ENCODE data around the gene GOLGA6A.

The GOLGA6A gene

GRCh38 chr15:74038707-74039655, 43.4 kb downstream of the GOLGA6A start:
- H3K36me3 ChIP-seq (ENCODE audit: insufficient read depth, low read depth, low read length) = peaks cover under 1% of the 10 kb centered on the region; the same call in 1 of the 2 replicates
- no peak overlapping the region for H3K9ac ChIP-seq (ENCODE audit: low read depth, low read length)
- H3K4me1 ChIP-seq (ENCODE audit: insufficient read depth, low read length) = peaks cover 14% of the 10 kb centered on the region
- H3K27ac ChIP-seq (ENCODE audit: low read length) = no peak overlapping the region
- H3K27me3 ChIP-seq (ENCODE audit: insufficient read depth, low read length) = no peaks in the 10 kb centered on the region
- no peak overlapping the region for H3K4me3 ChIP-seq (ENCODE audit: low read length)
- H3K9me3 ChIP-seq (ENCODE audit: insufficient read depth, low read depth, low read length) = no peaks in the 10 kb centered on the region

GRCh38 chr15:74037171-74038117, 44.9 kb downstream of the GOLGA6A start:
- H3K9me3 ChIP-seq (ENCODE audit: insufficient read depth, low read depth, low read length) = no peaks in the 10 kb centered on the region
- H3K36me3 ChIP-seq (ENCODE audit: insufficient read depth, low read depth, low read length) = peaks cover 11% of the 10 kb centered on the region
- no peaks in the 10 kb centered on the region for H3K27me3 ChIP-seq (ENCODE audit: insufficient read depth, low read length)
- no peak overlapping the region for H3K4me3 ChIP-seq (ENCODE audit: low read length)
- no peak overlapping the region for H3K9ac ChIP-seq (ENCODE audit: low read depth, low read length)
- peaks cover 14% of the 10 kb centered on the region for H3K4me1 ChIP-seq (ENCODE audit: insufficient read depth, low read length)
- no peak overlapping the region for H3K27ac ChIP-seq (ENCODE audit: low read length)

GRCh38 chr15:74036271-74037170, 45.8 kb downstream of the GOLGA6A start:
- H3K9me3 ChIP-seq (ENCODE audit: insufficient read depth, low read depth, low read length) = no peaks in the 10 kb centered on the region
- no peaks in the 10 kb centered on the region for H3K27me3 ChIP-seq (ENCODE audit: insufficient read depth, low read length)
- peaks cover 14% of the 10 kb centered on the region for H3K4me1 ChIP-seq (ENCODE audit: insufficient read depth, low read length)
- H3K9ac ChIP-seq (ENCODE audit: low read depth, low read length) = no peak overlapping the region
- H3K4me3 ChIP-seq (ENCODE audit: low read length) = no peak overlapping the region
- peaks cover 11% of the 10 kb centered on the region for H3K36me3 ChIP-seq (ENCODE audit: insufficient read depth, low read depth, low read length)
- no peak overlapping the region for H3K27ac ChIP-seq (ENCODE audit: low read length)

- Histone ChIP-seq H3K36me3 (ENCODE audit: insufficient read depth, low read depth, low read length) (peaks cover 11% of the 10 kb centered on the region), H3K4me1 (ENCODE audit: insufficient read depth, low read length) (peaks cover 8% of the 10 kb centered on the region), H3K27ac (ENCODE audit: low read length) (no peak overlapping the region), H3K4me3 (ENCODE audit: low read length) (no peak overlapping the region), H3K9ac (ENCODE audit: low read depth, low read length) (no peak overlapping the region), H3K9me3 (ENCODE audit: insufficient read depth, low read depth, low read length) (no peaks in the 10 kb centered on the region), H3K27me3 (ENCODE audit: insufficient read depth, low read length) (no peaks in the 10 kb centered on the region)
Measured at GRCh38 chr15:74035121-74036017, 47.0 kb downstream of the GOLGA6A start.

GRCh38 chr15:74034206-74034755, 48.1 kb downstream of the GOLGA6A start:
- Histone ChIP-seq H3K4me1 (ENCODE audit: insufficient read depth, low read length) (peaks cover 5% of the 10 kb centered on the region; the same call in 1 of the 2 replicates), H3K36me3 (ENCODE audit: insufficient read depth, low read depth, low read length) (peaks cover 11% of the 10 kb centered on the region)

GRCh38 chr15:74032606-74033561, 49.5 kb downstream of the GOLGA6A start:
- H3K9ac ChIP-seq (ENCODE audit: low read depth, low read length) = no peak overlapping the region
- no peak overlapping the region for H3K4me3 ChIP-seq (ENCODE audit: low read length)
- no peaks in the 10 kb centered on the region for H3K9me3 ChIP-seq (ENCODE audit: insufficient read depth, low read depth, low read length)
- H3K27ac ChIP-seq (ENCODE audit: low read length) = no peak overlapping the region
- no peaks in the 10 kb centered on the region for H3K27me3 ChIP-seq (ENCODE audit: insufficient read depth, low read length)
- H3K36me3 ChIP-seq (ENCODE audit: insufficient read depth, low read depth, low read length) = peaks cover 11% of the 10 kb centered on the region
- peaks cover 4% of the 10 kb centered on the region; the same call in 1 of the 2 replicates for H3K4me1 ChIP-seq (ENCODE audit: insufficient read depth, low read length)

More at GRCh38 chr15:74034206-74034755, 48.1 kb downstream of the GOLGA6A start:
- Histone ChIP-seq H3K9me3 (ENCODE audit: insufficient read depth, low read depth, low read length) (no peaks in the 10 kb centered on the region), H3K27me3 (ENCODE audit: insufficient read depth, low read length) (no peaks in the 10 kb centered on the region), H3K27ac (ENCODE audit: low read length) (no peak overlapping the region), H3K9ac (ENCODE audit: low read depth, low read length) (no peak overlapping the region), H3K4me3 (ENCODE audit: low read length) (no peak overlapping the region)

GRCh38 chr15:74032046-74032445, 50.3 kb downstream of the GOLGA6A start:
- Histone ChIP-seq H3K9me3 (ENCODE audit: insufficient read depth, low read depth, low read length) (no peaks in the 10 kb centered on the region), H3K4me1 (ENCODE audit: insufficient read depth, low read length) (peaks cover 1% of the 10 kb centered on the region; the same call in 1 of the 2 replicates), H3K36me3 (ENCODE audit: insufficient read depth, low read depth, low read length) (peaks cover 11% of the 10 kb centered on the region), H3K9ac (ENCODE audit: low read depth, low read length) (no peak overlapping the region), H3K27ac (ENCODE audit: low read length) (no peak overlapping the region), H3K4me3 (ENCODE audit: low read length) (no peak overlapping the region), H3K27me3 (ENCODE audit: insufficient read depth, low read length) (no peaks in the 10 kb centered on the region)

GRCh38 chr15:74028646-74029045, 53.7 kb downstream of the GOLGA6A start:
- Histone ChIP-seq H3K36me3 (ENCODE audit: insufficient read depth, low read depth, low read length) (peaks cover 30% of the 10 kb centered on the region), H3K4me3 (ENCODE audit: low read length) (no peak overlapping the region), H3K27ac (ENCODE audit: low read length) (no peak overlapping the region), H3K4me1 (ENCODE audit: insufficient read depth, low read length) (no peaks in the 10 kb centered on the region), H3K9ac (ENCODE audit: low read depth, low read length) (no peak overlapping the region), H3K9me3 (ENCODE audit: insufficient read depth, low read depth, low read length) (no peaks in the 10 kb centered on the region), H3K27me3 (ENCODE audit: insufficient read depth, low read length) (no peaks in the 10 kb centered on the region)

- Histone ChIP-seq H3K36me3 (ENCODE audit: insufficient read depth, low read depth, low read length) (peaks cover 30% of the 10 kb centered on the region), H3K4me3 (ENCODE audit: low read length) (no peak overlapping the region), H3K9me3 (ENCODE audit: insufficient read depth, low read depth, low read length) (no peaks in the 10 kb centered on the region)
Measured at GRCh38 chr15:74027688-74028087, 54.7 kb downstream of the GOLGA6A start.

More at GRCh38 chr15:74027688-74028087, 54.7 kb downstream of the GOLGA6A start:
- Histone ChIP-seq H3K27me3 (ENCODE audit: insufficient read depth, low read length) (no peaks in the 10 kb centered on the region), H3K4me1 (ENCODE audit: insufficient read depth, low read length) (no peaks in the 10 kb centered on the region), H3K9ac (ENCODE audit: low read depth, low read length) (no peak overlapping the region), H3K27ac (ENCODE audit: low read length) (no peak overlapping the region)
